ENCODE data around the gene RNF5.
"Not testable (repeated sequence)": the region's sequence is repeated elsewhere in the genome, so short reads cannot be mapped to it uniquely, and the experiment has no call there.

RNF5 gene

GRCh38 chr6:32183030-32183429 is 4.8 kb downstream of the RNF5 start:
- H3K4me1 ChIP-seq: no peaks in the 10 kb centered on the region
- H3K4me3 ChIP-seq (ENCODE audit: low read depth, low read length): no peak overlapping the region
- no peaks in the 10 kb centered on the region for H3K27me3 ChIP-seq
- H3K9me3 ChIP-seq: no peaks in the 10 kb centered on the region
- TF ChIP-seq, protein P1, sequence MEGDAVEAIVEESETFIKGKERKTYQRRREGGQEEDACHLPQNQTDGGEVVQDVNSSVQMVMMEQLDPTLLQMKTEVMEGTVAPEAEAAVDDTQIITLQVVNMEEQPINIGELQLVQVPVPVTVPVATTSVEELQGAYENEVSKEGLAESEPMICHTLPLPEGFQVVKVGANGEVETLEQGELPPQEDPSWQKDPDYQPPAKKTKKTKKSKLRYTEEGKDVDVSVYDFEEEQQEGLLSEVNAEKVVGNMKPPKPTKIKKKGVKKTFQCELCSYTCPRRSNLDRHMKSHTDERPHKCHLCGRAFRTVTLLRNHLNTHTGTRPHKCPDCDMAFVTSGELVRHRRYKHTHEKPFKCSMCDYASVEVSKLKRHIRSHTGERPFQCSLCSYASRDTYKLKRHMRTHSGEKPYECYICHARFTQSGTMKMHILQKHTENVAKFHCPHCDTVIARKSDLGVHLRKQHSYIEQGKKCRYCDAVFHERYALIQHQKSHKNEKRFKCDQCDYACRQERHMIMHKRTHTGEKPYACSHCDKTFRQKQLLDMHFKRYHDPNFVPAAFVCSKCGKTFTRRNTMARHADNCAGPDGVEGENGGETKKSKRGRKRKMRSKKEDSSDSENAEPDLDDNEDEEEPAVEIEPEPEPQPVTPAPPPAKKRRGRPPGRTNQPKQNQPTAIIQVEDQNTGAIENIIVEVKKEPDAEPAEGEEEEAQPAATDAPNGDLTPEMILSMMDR (IDR thresholded peaks at IDR 0.05; ENCODE audit: low read depth, low read length): no peak
- no peak for DNase-seq
- peaks cover 14% of the 10 kb centered on the region for H3K36me3 ChIP-seq

DNA sequence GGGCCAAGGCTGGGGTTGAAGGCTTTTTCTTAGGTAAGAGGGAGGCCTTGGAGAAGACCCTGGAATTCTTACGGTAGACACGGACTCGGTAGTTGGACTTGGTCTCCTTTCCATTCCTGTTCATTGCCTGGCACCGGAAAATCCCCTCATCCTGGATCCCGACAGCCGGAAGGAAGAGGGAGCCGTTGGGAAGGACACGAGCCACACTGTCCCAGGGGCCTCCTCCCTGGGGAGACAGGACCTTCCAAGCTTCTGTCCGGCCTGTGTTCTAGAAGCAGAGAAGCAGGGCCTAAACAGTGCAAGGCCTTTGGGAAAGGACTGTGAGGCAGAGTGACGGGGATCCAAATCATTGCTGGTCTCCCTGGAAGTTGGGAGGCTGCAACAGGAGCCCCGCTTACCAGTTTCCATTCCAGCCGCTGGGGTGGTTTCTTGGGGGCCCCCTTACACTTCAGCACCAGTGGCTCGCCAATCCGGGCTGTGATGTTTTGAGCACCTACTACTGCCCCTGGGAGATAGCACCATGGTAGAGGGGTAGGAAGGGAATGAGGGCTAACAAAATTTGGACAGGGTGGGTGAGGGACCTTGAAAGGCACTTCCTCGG is 5.4 kb downstream of the RNF5 start:
- DNase-seq: no peak
- no peaks in the 10 kb centered on the region for H3K9me3 ChIP-seq
- H3K4me3 ChIP-seq (ENCODE audit: low read depth, low read length): no peak overlapping the region
- peaks cover 14% of the 10 kb centered on the region for H3K36me3 ChIP-seq
- no peaks in the 10 kb centered on the region for H3K27me3 ChIP-seq
- TF ChIP-seq, protein P1 (IDR thresholded peaks at IDR 0.05; ENCODE audit: low read depth, low read length): no peak
- no peaks in the 10 kb centered on the region; the same call in 1 of the 2 replicates for H3K4me1 ChIP-seq

DNA sequence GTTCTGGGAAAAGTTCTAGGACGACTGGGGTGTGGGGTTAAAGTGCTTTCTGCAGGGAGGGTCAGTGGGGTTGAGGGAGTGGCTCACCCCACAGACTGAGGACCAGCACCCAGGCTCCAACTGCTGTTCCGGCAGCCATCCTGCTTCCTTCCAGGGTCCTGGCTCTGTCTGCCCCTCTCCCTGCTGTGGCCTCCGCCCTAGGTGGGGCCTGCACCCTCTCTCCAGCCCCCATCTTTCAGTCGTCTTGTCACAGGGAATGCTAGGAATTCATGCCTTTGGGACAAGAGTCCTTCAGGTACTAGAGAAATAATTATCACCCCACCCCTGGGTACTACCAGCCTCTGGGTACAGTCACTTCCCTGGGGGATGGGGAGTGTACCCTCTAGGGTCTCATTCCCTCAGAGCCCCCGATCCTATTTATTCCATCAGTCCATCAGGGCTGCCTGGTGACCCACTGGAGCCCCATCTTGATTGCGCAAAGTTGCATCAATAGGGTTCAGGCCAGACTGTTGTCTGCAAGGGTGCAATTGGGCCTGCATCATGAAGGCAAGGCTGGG is 6.0 kb downstream of the RNF5 start, which contains the start of gene AGER:
TSS of gene AGER (minus strand) at position 170 of the 557 bp plus-strand sequence. CDS start at position 139, 31 bp downstream.
- Histone ChIP-seq H3K27me3 (no peaks in the 10 kb centered on the region), H3K4me1 (no peaks in the 10 kb centered on the region; the same call in 1 of the 2 replicates), H3K36me3 (peaks cover 14% of the 10 kb centered on the region), H3K9me3 (no peaks in the 10 kb centered on the region), H3K4me3 (ENCODE audit: low read depth, low read length) (no peak within 1 kb of the TSS)
- TF ChIP-seq, protein P1 (IDR thresholded peaks at IDR 0.05; ENCODE audit: low read depth, low read length): no peak
- DNase-seq: no peak

- peak; percentile 75 for DNase-seq
- H3K9me3 ChIP-seq; H3K4me1 ChIP-seq; H3K27me3 ChIP-seq; H3K4me3 ChIP-seq (ENCODE audit: low read depth, low read length): not testable (repeated sequence)
- H3K36me3 ChIP-seq: peaks cover 14% of the 10 kb centered on the region
Measured at GRCh38 chr6:32185681-32186131, 7.5 kb downstream of the RNF5 start.

- not testable (repeated sequence) for DNase-seq; H3K4me3 ChIP-seq (ENCODE audit: low read depth, low read length); H3K27me3 ChIP-seq; H3K4me1 ChIP-seq; H3K9me3 ChIP-seq
- H3K36me3 ChIP-seq: peaks cover 14% of the 10 kb centered on the region
Measured at GRCh38 chr6:32186151-32186840, 8.1 kb downstream of the RNF5 start.

DNA sequence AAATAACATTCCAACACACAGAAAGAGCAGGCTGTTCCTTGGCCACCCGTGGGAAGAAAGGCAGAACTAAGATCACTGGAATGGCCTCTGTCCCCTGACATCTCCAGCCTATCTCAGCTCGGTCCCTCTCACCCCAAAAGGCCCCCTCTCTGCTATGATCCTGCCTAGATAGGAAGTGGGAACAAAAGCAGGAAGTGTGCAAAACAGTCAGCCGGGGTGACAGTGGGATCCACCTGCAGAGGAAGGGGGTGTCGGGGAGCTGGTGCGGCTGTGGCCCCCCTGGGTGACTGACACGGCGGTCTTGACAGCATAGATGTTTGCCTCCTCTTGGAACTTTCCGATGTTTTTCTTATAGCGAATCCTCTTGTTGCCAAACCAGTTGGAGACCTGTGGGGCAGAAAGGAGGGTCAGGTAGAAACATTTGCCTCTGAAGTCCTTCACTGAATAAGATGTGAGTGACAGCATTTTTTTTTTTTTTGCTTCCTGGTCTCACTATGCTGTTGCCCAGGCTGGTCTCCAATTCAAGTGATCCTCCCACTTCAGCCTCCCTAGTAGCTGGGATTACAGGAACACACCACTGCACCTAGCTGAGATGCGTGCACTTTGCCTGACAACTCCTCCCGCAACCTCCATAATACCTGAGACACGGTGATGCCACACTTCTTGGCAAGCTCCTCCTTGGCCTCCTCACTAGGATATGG is 9.0 kb downstream of the RNF5 start:
- TF ChIP-seq, protein P1 (IDR thresholded peaks at IDR 0.05; ENCODE audit: low read depth, low read length): no peak
- Histone ChIP-seq H3K4me1 (no peaks in the 10 kb centered on the region; the same call in 1 of the 2 replicates), H3K36me3 (peaks cover 14% of the 10 kb centered on the region), H3K9me3 (no peaks in the 10 kb centered on the region), H3K4me3 (ENCODE audit: low read depth, low read length) (no peak overlapping the region), H3K27me3 (no peaks in the 10 kb centered on the region)
- DNase-seq: no peak

- not testable (repeated sequence) for H3K9me3 ChIP-seq; DNase-seq; H3K27me3 ChIP-seq; H3K4me3 ChIP-seq (ENCODE audit: low read depth, low read length); H3K4me1 ChIP-seq
- peaks cover 14% of the 10 kb centered on the region for H3K36me3 ChIP-seq
Measured at GRCh38 chr6:32187725-32188380, 9.6 kb downstream of the RNF5 start.
